Stimulated activated naive B cell treated with anti-CD40 and anti-IgM and Interleukin-4, amounts not matched to agents 10 μg/mL and 1 μg/mL and 100 μg/mL, for 72 hours (primary cell): ENCODE data around the gene CHD3.

Source experiments
- ATAC-seq, 2 donors: fragments of 150-1000 bp; cut with Tn5 transposase; replicated peaks; 2 replicates each; pipeline ENCODE4 v1.10.0; 2021; ENCODE audit warnings: moderate library complexity in 1 of 2
- DNase-seq: peaks from one replicate; pipeline ENCODE4 v3.0.0; 2021
- H3K27ac Mint-ChIP-seq: one replicate; pipeline ENCODE4 v1.8.0; 2022; ENCODE audit warnings: mild to moderate bottlenecking, mixed read lengths
- H3K27me3 Mint-ChIP-seq, 2 donors: one replicate each; pipeline ENCODE4 v1.8.0; 2022; ENCODE audit warnings: mixed read lengths in 2 of 2
- H3K36me3 Mint-ChIP-seq, 2 donors: one replicate each; pipeline ENCODE4 v1.8.0; 2022; ENCODE audit warnings: mixed read lengths in 2 of 2, mild to moderate bottlenecking in 1 of 2
- H3K4me1 Mint-ChIP-seq, 2 donors: one replicate each; pipeline ENCODE4 v1.8.0; 2022; ENCODE audit warnings: mixed read lengths in 2 of 2, mild to moderate bottlenecking in 1 of 2
- H3K4me3 Mint-ChIP-seq, 2 donors: one replicate each; pipeline ENCODE4 v1.8.0; 2022; ENCODE audit warnings: mild to moderate bottlenecking in 2 of 2, mixed read lengths in 2 of 2, moderate library complexity in 1 of 2
- H3K9me3 Mint-ChIP-seq, 2 donors: one replicate each; pipeline ENCODE4 v1.8.0; 2022; ENCODE audit warnings: mixed read lengths in 2 of 2, mild to moderate bottlenecking in 1 of 2

CHD3 gene

DNA sequence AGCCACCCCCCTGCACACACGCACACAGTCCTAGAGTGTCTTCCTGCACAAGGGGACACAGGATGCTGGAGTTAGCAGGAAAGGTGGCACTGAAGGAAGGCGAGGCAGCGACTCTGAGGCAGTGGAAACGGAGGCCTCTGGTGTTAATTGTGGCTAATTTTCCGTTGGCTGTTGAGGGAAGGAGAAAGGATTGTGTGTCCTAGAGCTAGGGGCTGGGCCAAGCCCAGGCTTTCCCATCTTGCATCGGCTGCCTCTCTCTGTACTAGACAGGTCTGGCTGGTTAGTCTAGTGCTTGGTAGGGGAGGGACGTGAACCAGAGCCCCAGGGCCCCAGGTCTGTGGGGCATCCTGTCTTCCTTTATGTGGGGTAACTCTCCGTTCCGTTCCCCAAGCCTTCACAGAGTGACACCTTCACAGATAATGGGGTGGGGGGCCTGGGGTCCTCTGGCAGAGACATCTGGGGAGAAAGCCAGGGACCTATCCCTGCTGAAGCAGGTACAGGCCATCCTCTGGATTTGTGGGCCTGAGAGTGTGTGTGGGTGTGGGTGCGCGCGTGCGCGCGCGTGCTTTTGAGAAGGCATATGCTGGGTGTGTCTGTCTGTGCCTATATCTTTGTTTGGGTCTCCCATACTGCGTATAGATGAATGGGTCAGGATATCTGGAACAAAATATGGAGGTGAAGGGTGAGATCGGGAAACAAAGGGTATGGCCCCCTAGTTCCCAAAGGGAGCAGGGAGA is at the start of gene CHD3:
Gene CHD3, plus strand, starts transcription at position 606 of the 737 bp plus-strand sequence. CDS start 212 bp downstream, outside the sequence.
- H3K27me3 Mint-ChIP-seq: no peaks in the 10 kb centered on the region
- H3K4me1 Mint-ChIP-seq: peaks cover 9 to 12% of the 10 kb centered on the region in 2 donors
- H3K27ac Mint-ChIP-seq: peak within 1 kb of the TSS; percentile 89
- H3K4me3 Mint-ChIP-seq: no peak within 1 kb of the TSS
- no peak for DNase-seq
- H3K9me3 Mint-ChIP-seq: no peaks in the 10 kb centered on the region
- peaks cover 14 to 22% of the 10 kb centered on the region in 2 donors for H3K36me3 Mint-ChIP-seq
- no peak for ATAC-seq

DNA sequence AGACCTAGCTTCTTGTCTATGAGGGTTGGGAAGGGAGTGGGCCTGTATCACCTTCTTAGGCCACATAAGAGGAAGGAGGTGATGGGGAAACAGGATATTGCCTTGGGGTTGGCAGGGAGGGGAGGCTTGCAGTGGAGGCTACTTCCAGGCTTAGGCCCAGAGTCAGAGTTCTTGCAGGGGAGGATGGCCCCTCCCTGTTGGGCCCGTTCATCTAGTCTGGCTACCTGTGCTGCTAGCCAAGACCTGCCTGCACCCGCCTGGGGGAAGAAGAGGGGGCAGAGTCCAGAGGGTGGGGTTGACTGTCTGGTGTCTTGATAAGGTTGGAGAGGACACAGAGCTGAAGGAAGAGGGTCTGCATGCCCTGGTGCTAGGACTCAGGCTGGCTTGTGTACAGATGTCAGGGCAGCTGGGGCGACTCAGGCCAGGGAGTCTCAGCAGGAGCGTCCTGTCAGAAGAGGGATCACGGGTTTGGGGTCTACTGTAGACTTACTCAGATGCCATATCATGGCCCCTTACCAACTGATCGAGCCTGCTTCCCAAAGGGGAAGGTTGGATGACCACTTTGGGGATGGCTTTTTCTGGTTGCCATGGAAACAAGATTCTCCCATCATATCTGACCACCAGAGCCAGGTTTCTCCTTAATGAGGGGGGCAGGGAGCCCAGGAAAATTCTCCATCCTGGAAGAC is 49.3 kb upstream of the CHD3 start:
- no peak for ATAC-seq
- H3K4me3 Mint-ChIP-seq: no peak overlapping the region
- H3K9me3 Mint-ChIP-seq: no peaks in the 10 kb centered on the region
- peaks cover 5 to 20% of the 10 kb centered on the region in 2 donors for H3K36me3 Mint-ChIP-seq
- no peak for DNase-seq
- H3K27ac Mint-ChIP-seq: peak overlapping the region; percentile 38
- H3K4me1 Mint-ChIP-seq: peaks cover 55 to 79% of the 10 kb centered on the region in 2 donors
- H3K27me3 Mint-ChIP-seq: no peaks in the 10 kb centered on the region

DNA sequence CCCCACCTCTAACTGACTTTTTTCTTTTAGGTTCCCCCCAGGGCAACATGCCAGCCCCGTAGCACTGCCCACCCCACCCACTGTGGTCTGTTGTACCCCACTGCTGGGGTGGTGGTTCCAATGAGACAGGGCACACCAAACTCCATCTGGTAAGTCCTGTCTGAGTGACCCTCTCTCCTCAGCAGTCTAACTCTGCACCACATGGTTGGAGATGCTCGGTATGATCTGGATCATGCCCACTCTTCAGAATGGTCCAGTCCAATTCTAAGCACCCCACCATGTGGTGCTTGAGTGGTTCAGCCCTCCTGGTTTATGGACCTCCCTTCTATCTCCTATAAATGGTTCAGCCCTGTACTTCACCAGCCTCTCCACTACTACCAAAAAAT is 48.7 kb upstream of the CHD3 start:
- ATAC-seq (no peak), DNase-seq (no peak)
- no peaks in the 10 kb centered on the region for H3K9me3 Mint-ChIP-seq
- peaks cover 55 to 74% of the 10 kb centered on the region in 2 donors for H3K4me1 Mint-ChIP-seq
- peak overlapping the region in 1 of 2 donors; percentile 23 for H3K4me3 Mint-ChIP-seq
- peak overlapping the region; percentile 38 for H3K27ac Mint-ChIP-seq
- H3K36me3 Mint-ChIP-seq: peaks cover 5 to 20% of the 10 kb centered on the region in 2 donors
- no peaks in the 10 kb centered on the region for H3K27me3 Mint-ChIP-seq

DNA sequence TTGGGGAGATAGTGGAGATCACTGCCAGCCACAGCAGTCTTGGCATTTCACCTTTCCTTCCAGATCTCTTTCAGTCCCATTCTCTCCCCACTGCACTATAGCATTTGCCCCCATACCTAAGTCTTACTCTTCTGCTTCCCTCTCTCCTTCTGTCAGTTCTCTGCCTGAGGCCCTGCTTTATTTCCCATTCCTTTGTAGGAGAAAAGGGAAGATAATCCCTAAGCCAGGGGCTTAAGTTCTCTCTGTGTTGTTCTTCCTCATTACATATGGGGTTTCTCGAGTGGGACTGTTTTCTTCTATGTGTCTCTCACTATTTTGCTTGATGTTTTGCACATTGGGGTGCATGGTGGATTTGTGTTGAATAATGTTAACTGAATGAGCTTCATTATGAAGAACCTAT is 48.1 kb upstream of the CHD3 start:
- no peaks in the 10 kb centered on the region for H3K27me3 Mint-ChIP-seq
- H3K36me3 Mint-ChIP-seq: peaks cover 8 to 20% of the 10 kb centered on the region in 2 donors
- peak overlapping the region; percentile 95 to 99 for H3K4me3 Mint-ChIP-seq
- H3K27ac Mint-ChIP-seq: peak overlapping the region; percentile 100
- ATAC-seq (no peak), DNase-seq (no peak)
- H3K4me1 Mint-ChIP-seq: peaks cover 55 to 78% of the 10 kb centered on the region in 2 donors
- H3K9me3 Mint-ChIP-seq: no peaks in the 10 kb centered on the region

DNA sequence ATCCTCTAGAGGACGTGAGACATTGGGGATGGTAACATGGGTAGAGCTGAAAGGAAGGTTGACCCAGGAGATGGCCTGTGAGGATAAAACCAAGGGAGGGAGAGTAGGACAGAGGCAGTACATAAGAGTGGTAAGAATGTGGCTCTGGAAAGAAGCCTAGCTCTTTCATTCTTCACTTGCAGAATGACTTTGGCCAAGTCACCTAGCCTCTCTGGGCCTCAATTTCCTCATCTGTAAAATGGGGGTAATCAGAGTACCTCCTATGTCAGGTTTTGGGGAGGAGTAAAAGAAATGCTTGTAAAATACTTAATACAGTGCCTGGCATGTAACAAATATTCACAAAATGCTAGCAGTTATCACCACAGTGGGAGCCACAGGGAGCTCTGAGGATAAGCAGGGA is 47.7 kb upstream of the CHD3 start:
- DNase-seq (no peak), ATAC-seq (no peak)
- no peaks in the 10 kb centered on the region for H3K9me3 Mint-ChIP-seq
- peak overlapping the region; percentile 100 for H3K27ac Mint-ChIP-seq
- H3K36me3 Mint-ChIP-seq: peaks cover 9 to 24% of the 10 kb centered on the region in 2 donors
- H3K4me3 Mint-ChIP-seq: peak overlapping the region; percentile 95 to 99
- H3K4me1 Mint-ChIP-seq: peaks cover 57 to 81% of the 10 kb centered on the region in 2 donors
- no peaks in the 10 kb centered on the region for H3K27me3 Mint-ChIP-seq

DNA sequence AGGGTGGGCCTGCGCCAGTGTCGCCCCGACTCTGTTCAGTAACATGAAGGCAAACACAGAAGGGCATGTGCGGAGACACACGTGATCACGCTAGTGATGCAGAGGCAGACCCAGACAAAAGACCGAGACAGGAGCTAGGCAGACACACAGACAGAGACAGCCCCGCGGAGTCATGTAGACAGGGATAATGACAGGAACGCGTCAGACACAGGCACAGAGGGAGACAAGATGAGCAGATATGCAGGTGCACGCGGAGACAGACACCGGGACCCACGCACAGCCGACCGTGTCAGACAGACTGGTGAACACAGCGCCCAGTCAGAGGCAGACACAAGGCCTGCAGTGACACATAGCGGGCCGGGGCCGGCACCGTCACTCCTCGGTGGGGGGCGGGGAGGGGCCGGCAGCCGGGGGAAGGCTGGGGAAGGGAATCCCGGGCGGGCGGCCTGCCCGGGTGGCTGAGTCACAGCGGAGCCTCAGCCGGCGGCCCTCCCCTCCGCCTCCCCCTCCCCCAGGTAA is 47.1 kb upstream of the CHD3 start:
- peak overlapping the region; percentile 100 for H3K27ac Mint-ChIP-seq
- ATAC-seq (peak; percentile 34 to 35), DNase-seq (peak; percentile 80)
- no peaks in the 10 kb centered on the region for H3K9me3 Mint-ChIP-seq
- peaks cover 11 to 27% of the 10 kb centered on the region in 2 donors for H3K36me3 Mint-ChIP-seq
- H3K27me3 Mint-ChIP-seq: no peaks in the 10 kb centered on the region
- H3K4me3 Mint-ChIP-seq: peak overlapping the region; percentile 95 to 99
- H3K4me1 Mint-ChIP-seq: peaks cover 53 to 80% of the 10 kb centered on the region in 2 donors

DNA sequence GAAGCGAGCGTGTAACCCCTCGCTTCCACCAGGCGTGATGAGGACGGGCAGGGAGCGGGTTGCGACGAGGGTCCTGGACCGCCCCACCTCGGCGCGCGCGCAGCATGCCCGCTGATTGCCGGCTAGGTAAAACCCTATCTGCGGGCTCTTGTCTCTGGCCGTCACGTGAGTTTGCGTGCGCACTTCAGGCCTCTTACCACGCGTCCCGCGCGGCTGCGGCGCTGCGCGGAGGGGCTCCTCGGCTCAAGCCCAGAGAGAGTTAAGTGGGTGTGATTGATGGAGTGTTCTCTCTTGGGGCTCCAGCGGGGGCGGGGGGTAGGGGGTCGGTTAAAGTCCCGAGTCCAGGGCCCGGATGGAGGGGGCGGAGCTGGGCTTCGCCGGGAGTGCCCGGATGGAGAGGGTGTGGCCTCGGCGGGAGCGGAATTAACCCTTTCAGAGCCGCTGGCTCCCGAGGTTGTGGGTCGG is 46.6 kb upstream of the CHD3 start:
- Mint-ChIP-seq H3K27me3 (no peaks in the 10 kb centered on the region), H3K4me1 (peaks cover 51 to 80% of the 10 kb centered on the region in 2 donors), H3K9me3 (no peaks in the 10 kb centered on the region), H3K36me3 (peaks cover 14 to 32% of the 10 kb centered on the region in 2 donors), H3K4me3 (peak overlapping the region; percentile 95 to 99), H3K27ac (peak overlapping the region; percentile 100)
- DNase-seq (peak; percentile 81), ATAC-seq (peak; percentile 19 to 23)

DNA sequence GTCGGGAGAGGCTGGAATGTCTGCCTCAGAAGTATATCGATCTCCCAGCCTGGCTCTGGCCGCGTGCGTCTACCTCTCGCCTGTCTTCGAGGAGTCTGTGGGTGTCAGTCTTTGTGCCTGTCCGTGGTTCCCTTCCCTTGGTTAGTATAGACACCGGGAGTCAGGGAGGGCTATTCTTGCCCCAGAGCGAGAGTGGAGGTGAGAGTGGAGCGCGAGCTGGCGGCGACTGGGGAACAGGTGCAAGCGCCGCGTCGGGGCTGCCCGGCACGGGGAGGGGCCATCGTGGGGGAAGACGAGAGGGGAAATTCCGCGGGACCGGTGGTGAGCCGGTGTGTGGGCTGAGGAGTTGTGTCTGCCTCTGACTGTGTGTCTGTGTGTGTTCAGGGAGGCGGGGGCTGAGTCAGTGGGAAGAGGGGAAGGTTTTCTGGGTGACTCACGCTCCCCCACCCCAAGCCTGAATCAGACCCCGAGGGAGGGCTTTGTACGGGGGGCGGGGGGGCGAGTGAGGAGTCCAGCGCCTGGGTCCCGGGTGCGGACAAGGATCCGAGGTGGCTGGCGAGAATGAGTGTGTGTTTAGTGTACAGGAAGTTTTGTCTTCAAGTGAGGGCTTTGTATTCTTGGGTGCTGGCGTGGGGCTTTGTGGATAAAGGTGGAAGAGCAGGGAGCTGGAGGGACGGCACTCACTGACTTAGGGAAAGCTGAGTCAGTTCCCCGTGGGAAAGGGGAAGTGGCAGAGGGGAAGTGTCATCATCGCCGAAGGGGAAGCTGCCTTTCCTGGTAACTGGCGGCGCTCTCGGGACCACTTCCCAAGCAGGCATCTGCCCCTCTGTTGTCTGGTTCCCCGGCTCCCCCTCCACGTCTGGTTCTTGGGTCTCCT is 46.0 kb upstream of the CHD3 start:
- peak overlapping the region; percentile 100 for H3K27ac Mint-ChIP-seq
- H3K36me3 Mint-ChIP-seq: peaks cover 16 to 33% of the 10 kb centered on the region in 2 donors
- H3K9me3 Mint-ChIP-seq: no peaks in the 10 kb centered on the region
- DNase-seq: peak; percentile 97
- peaks cover 50 to 80% of the 10 kb centered on the region in 2 donors for H3K4me1 Mint-ChIP-seq
- ATAC-seq: peak; percentile 49 to 53
- H3K4me3 Mint-ChIP-seq: peak overlapping the region; percentile 95 to 99
- H3K27me3 Mint-ChIP-seq: no peaks in the 10 kb centered on the region

DNA sequence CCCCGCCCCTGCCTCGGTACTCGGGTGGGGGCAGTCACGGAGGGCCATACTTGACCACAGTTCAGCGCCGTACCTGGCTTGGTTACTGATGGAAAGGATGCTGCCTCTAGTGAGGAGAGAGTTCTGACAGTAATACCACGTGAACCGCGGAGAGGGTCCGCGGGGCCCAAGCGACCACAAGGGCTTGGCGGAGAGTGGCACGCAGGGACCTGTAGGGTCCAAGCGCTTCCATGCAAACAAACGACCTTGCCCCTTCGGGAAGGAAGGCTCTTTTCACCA is 45.4 kb upstream of the CHD3 start:
- H3K36me3 Mint-ChIP-seq: peaks cover 17 to 35% of the 10 kb centered on the region in 2 donors
- H3K4me1 Mint-ChIP-seq: peaks cover 49 to 77% of the 10 kb centered on the region in 2 donors
- ATAC-seq (peak; percentile 11 to 15), DNase-seq (no peak)
- H3K9me3 Mint-ChIP-seq: no peaks in the 10 kb centered on the region
- H3K4me3 Mint-ChIP-seq: peak overlapping the region; percentile 95 to 99
- H3K27ac Mint-ChIP-seq: peak overlapping the region; percentile 100
- no peaks in the 10 kb centered on the region for H3K27me3 Mint-ChIP-seq

DNA sequence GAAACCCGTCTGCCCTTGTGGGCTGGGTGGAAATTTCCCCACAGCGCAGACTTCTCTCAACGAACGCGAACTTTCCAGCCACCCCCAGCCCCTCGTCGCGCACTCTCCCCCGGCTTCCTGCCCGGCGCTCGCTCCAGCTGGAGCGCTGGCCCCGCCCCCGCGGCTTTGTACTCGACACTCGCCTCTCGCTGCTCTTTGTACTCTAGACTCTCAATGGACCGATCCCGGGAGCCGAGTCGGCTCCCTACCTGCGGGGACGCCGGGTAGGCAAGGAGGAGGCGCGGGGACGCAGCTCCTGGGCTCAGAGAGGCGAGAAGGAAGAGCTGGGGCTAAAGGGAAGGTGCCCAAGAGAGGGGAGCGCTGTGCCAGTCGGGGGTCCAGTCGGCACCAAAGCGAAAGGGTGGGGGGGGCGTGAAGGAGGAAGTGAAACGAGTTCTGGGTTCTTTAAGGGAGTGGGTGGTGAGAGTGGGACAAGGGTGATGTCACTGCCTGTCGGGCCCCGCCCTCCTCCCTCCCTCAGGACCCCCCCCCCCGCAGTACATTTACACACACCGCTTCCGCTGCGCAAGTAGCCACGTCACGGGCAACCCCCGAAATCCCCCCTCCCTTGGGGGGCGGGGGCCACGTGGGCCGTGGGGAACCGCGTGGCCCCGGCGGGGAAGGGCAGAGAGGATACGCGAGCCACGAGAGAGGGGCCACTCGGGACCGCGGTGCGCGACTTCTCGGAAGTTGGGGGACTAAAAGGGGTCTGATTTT is 44.9 kb upstream of the CHD3 start:
- H3K4me3 Mint-ChIP-seq: peak overlapping the region; percentile 95 to 99
- peak overlapping the region; percentile 100 for H3K27ac Mint-ChIP-seq
- H3K27me3 Mint-ChIP-seq: no peaks in the 10 kb centered on the region
- no peaks in the 10 kb centered on the region for H3K9me3 Mint-ChIP-seq
- H3K4me1 Mint-ChIP-seq: peaks cover 46 to 72% of the 10 kb centered on the region in 2 donors
- ATAC-seq: peak; percentile 35 to 41
- peak; percentile 90 for DNase-seq
- H3K36me3 Mint-ChIP-seq: peaks cover 18 to 37% of the 10 kb centered on the region in 2 donors

DNA sequence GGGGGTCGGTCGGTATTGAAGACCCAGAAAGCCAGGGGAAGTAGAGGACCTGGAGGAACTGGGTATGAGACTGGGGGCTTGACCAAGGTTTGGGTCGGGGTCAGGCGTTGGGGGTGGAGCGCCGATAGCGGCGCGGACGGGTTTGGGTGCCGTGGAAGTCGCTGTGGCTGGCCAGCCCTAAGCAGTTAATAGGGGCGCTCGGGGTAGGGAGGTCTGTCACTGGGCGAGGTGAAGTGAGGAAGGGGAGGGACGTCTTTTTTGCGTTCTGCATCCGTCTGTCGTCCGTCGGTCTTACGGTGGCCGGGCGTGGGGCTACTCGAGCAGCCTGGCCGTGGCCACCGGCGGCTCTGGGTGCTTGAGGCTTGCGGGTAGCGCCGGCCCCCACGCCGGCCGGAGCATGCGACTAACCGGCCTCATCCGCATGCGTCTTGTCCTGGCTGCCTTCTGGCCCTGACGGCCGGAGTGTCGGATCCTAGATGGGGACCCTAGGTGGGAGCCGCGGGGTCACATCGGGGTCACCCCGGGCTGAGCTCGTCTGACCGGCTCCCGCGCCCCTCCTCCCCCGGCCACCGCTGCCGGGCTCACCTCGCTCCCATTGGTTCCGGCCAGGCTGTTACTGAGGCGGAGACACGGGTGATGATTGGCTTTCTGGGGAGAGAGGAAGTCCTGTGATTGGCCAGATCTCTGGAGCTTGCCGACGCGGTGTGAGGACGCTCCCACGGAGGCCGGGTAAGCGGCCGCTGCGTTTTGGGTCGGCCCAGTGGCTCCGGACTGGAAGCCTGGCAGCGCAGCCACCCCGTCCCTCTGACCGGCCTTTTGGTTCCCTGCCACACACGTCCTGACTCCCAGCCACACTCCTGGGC is 44.1 kb upstream of the CHD3 start:
- ATAC-seq (peak; percentile 49 to 53), DNase-seq (peak; percentile 89)
- Mint-ChIP-seq H3K4me1 (peaks cover 44 to 72% of the 10 kb centered on the region in 2 donors), H3K4me3 (peak overlapping the region; percentile 95 to 99), H3K27ac (peak overlapping the region; percentile 100), H3K9me3 (no peaks in the 10 kb centered on the region), H3K36me3 (peaks cover 26 to 38% of the 10 kb centered on the region in 2 donors), H3K27me3 (no peaks in the 10 kb centered on the region)

DNA sequence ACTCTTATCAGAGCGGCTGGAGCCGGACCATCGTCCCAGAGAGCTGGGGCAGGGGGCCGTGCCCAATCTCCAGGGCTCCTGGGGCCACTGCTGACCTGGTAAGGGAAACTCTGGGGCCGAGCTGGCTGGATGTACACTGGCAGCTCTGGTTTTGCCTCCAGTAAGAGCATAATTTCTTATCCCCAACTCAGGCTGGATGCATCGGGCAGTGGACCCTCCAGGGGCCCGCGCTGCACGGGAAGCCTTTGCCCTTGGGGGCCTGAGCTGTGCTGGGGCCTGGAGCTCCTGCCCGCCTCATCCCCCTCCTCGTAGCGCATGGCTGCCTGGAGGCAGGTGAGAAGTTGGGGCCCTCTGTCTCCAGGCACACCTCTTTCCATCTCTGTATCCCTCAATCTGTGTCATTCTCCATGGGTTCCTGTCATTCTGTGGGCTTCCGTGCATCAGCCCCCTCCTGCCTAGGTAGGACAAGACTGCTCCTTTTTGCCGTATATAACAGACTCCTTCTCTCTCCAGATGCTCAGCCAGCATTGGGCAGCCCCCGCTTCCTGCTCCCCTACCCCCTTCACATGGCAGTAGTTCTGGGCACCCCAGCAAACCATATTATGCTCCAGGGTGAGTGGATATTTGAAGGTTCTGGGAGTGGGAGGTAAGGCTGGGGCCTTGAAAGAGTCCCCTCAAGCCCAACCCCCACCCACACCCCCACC is 43.1 kb upstream of the CHD3 start:
- peaks cover 43 to 72% of the 10 kb centered on the region in 2 donors for H3K4me1 Mint-ChIP-seq
- H3K36me3 Mint-ChIP-seq: peaks cover 33 to 46% of the 10 kb centered on the region in 2 donors
- H3K9me3 Mint-ChIP-seq: no peaks in the 10 kb centered on the region
- H3K4me3 Mint-ChIP-seq: peak overlapping the region; percentile 95 to 99
- DNase-seq: no peak
- H3K27ac Mint-ChIP-seq: peak overlapping the region; percentile 100
- no peak for ATAC-seq
- H3K27me3 Mint-ChIP-seq: no peaks in the 10 kb centered on the region
